DOHH2 (cell line): ENCODE results near the gene PEAK1.

Experiments
- H3F3A ChIP-seq: fragments of 200-600 bp; sonication (generic), shearing (Covaris generic); 2 replicates; pipeline ENCODE4 v1.6.0; 2016; ENCODE audit warnings: antibody characterized with exemption, mild to moderate bottlenecking; ENCODE audit not compliant: control insufficient read depth, insufficient read depth
- H3K27ac ChIP-seq: fragments of 200-600 bp; sonication (generic); 2 replicates; pipeline ENCODE4 v1.5.1; 2014; ENCODE audit warnings: low read depth, mild to moderate bottlenecking, low read length, moderate library complexity
- H3K27me3 ChIP-seq: fragments of 200-600 bp; sonication (generic); 2 replicates; pipeline ENCODE4 v1.6.1; 2014; ENCODE audit warnings: mild to moderate bottlenecking, low read length, mixed read lengths; ENCODE audit not compliant: control insufficient read depth
- H3K36me3 ChIP-seq: fragments of 200-600 bp; sonication (generic); 2 replicates; pipeline ENCODE4 v1.6.1; 2014; ENCODE audit warnings: mild to moderate bottlenecking, low read length, moderate library complexity, mixed read lengths; ENCODE audit not compliant: control insufficient read depth
- H3K4me1 ChIP-seq: fragments of 200-600 bp; sonication (generic); 2 replicates; pipeline ENCODE4 v1.6.1; 2014; ENCODE audit warnings: mild to moderate bottlenecking, low read length, mixed read lengths; ENCODE audit not compliant: control insufficient read depth
- H3K4me2 ChIP-seq: fragments of 200-600 bp; sonication (generic); 2 replicates; pipeline ENCODE4 v1.6.0; 2014; ENCODE audit warnings: mild to moderate bottlenecking, low read length, moderate library complexity
- H3K4me3 ChIP-seq: fragments of 200-600 bp; sonication (generic); 2 replicates; pipeline ENCODE4 v1.5.1; 2014; ENCODE audit warnings: mild to moderate bottlenecking, low read length, mixed read lengths
- H3K79me2 ChIP-seq: fragments of 200-600 bp; sonication (generic); 2 replicates; pipeline ENCODE4 v1.6.1; 2014; ENCODE audit warnings: mild to moderate bottlenecking, low read length, mixed read lengths; ENCODE audit not compliant: control insufficient read depth
- H3K9me2 ChIP-seq: fragments of 200-600 bp; sonication (generic); replicated peaks from 2 replicates; pipeline ENCODE4 v1.6.1; 2014; ENCODE audit warnings: mild to moderate bottlenecking, low read length, mixed read lengths; ENCODE audit not compliant: control insufficient read depth
- H3K9me3 ChIP-seq: fragments of 200-600 bp; sonication (generic); 2 replicates; pipeline ENCODE4 v1.6.1; 2014; ENCODE audit warnings: antibody characterized with exemption, low read length, mixed read lengths; ENCODE audit not compliant: control insufficient read depth, insufficient read depth
- H4K20me1 ChIP-seq: fragments of 200-600 bp; sonication (generic); 2 replicates; pipeline ENCODE4 v1.6.0; 2014; ENCODE audit warnings: low read depth, mild to moderate bottlenecking, antibody characterized with exemption, low read length, moderate library complexity; ENCODE audit not compliant: control insufficient read depth, insufficient read depth
- CTCF ChIP-seq: fragments of 200-600 bp; sonication (generic); IDR thresholded peaks from one replicate; pipeline ENCODE4 v1.5.1; 2014; ENCODE audit warnings: antibody characterized with exemption, mild to moderate bottlenecking, low read depth, low read length; ENCODE audit not compliant: poor library complexity, severe bottlenecking
- EZH2phosphoT487 ChIP-seq: fragments of 200-600 bp; sonication (generic); IDR thresholded peaks from 2 replicates; pipeline ENCODE4 v1.6.1; 2017; ENCODE audit warnings: borderline replicate concordance, mild to moderate bottlenecking, antibody characterized with exemption, low read length, moderate library complexity, mixed read lengths

PEAK1 gene

GRCh38 chr15:77457905-77458265 lies 38.0 kb upstream of the PEAK1 start:
- no peaks in the 10 kb centered on the region for H3K9me3 ChIP-seq
- H3K4me3 ChIP-seq, result no peak overlapping the region
- H3K79me2 ChIP-seq, result 0 out of 2 replicates have a peak, but pooled peaks cover 3% of the 10 kb centered on the region
- no peaks in the 10 kb centered on the region for H3K27me3 ChIP-seq
- no peak overlapping the region for H3K27ac ChIP-seq
- no peaks in the 10 kb centered on the region for H3K4me1 ChIP-seq
- peaks cover 31% of the 10 kb centered on the region for H3K36me3 ChIP-seq
- TF ChIP-seq CTCF, result no peak
- TF ChIP-seq EZH2phosphoT487, result no peak
- H3K9me2 ChIP-seq, result no peaks in the 10 kb centered on the region
- no peak overlapping the region for H3K4me2 ChIP-seq
- 0 out of 2 replicates have a peak, but pooled peaks cover 4% of the 10 kb centered on the region for H4K20me1 ChIP-seq
- no peaks in the 10 kb centered on the region for H3F3A ChIP-seq

- TF ChIP-seq EZH2phosphoT487 (no peak), CTCF (no peak)
Observed at GRCh38 chr15:77457191-77457904, 37.4 kb upstream of the PEAK1 start.

GRCh38 chr15:77456746-77457145 lies 36.8 kb upstream of the PEAK1 start:
- TF ChIP-seq CTCF (no peak), EZH2phosphoT487 (no peak)
- H3K4me3 ChIP-seq, result no peak overlapping the region
- no peaks in the 10 kb centered on the region for H3F3A ChIP-seq

More at GRCh38 chr15:77457191-77457904, 37.4 kb upstream of the PEAK1 start:
- no peaks in the 10 kb centered on the region for H3K27me3 ChIP-seq
- no peaks in the 10 kb centered on the region for H3F3A ChIP-seq
- no peaks in the 10 kb centered on the region for H3K9me3 ChIP-seq
- H4K20me1 ChIP-seq, result 0 out of 2 replicates have a peak, but pooled peaks cover 4% of the 10 kb centered on the region
- H3K79me2 ChIP-seq, result peaks cover 4% of the 10 kb centered on the region; the same call in 1 of the 2 replicates
- peaks cover 31% of the 10 kb centered on the region for H3K36me3 ChIP-seq
- no peak overlapping the region for H3K4me2 ChIP-seq
- H3K4me3 ChIP-seq, result no peak overlapping the region
- no peaks in the 10 kb centered on the region for H3K9me2 ChIP-seq
- H3K4me1 ChIP-seq, result no peaks in the 10 kb centered on the region
- H3K27ac ChIP-seq, result no peak overlapping the region

More at GRCh38 chr15:77456746-77457145, 36.8 kb upstream of the PEAK1 start:
- H4K20me1 ChIP-seq, result 0 out of 2 replicates have a peak, but pooled peaks cover 4% of the 10 kb centered on the region
- peaks cover 27% of the 10 kb centered on the region for H3K36me3 ChIP-seq
- no peaks in the 10 kb centered on the region for H3K27me3 ChIP-seq
- H3K9me2 ChIP-seq, result no peaks in the 10 kb centered on the region; the same call in 1 of the 2 replicates
- peaks cover 9% of the 10 kb centered on the region; the same call in 1 of the 2 replicates for H3K79me2 ChIP-seq
- no peak overlapping the region for H3K27ac ChIP-seq
- no peak overlapping the region for H3K4me2 ChIP-seq
- H3K9me3 ChIP-seq, result no peaks in the 10 kb centered on the region
- H3K4me1 ChIP-seq, result no peaks in the 10 kb centered on the region
